SU-DHL-6 (cell line): ENCODE results near the gene VPS52.
A peak's percentile ranks its signal among the peaks of the same experiment; 100 is the strongest.

Source experiments
- H2AFZ ChIP-seq: fragments of 200-600 bp; sonication (generic); 2 replicates; pipeline ENCODE4 v1.6.1; 2014; ENCODE audit warnings: low read depth, mild to moderate bottlenecking, moderate library complexity, mixed read lengths, antibody characterized with exemption, low read length; ENCODE audit not compliant: severe bottlenecking
- H3F3A ChIP-seq: fragments of 200-600 bp; shearing (Covaris generic); 2 replicates; pipeline ENCODE4 v1.6.0; 2016; ENCODE audit warnings: antibody characterized with exemption, mild to moderate bottlenecking; ENCODE audit not compliant: insufficient read depth
- H3K27ac ChIP-seq: fragments of 200-600 bp; sonication (generic); 2 replicates; pipeline ENCODE4 v1.5.1; 2016; ENCODE audit warnings: low read depth, mild to moderate bottlenecking, low read length, moderate library complexity, mixed read lengths
- H3K27me3 ChIP-seq: fragments of 200-600 bp; sonication (generic), shearing (Covaris generic); 2 replicates; pipeline ENCODE4 v1.6.0; 2014; ENCODE audit warnings: mild to moderate bottlenecking, low read length
- H3K36me3 ChIP-seq: fragments of 200-600 bp; sonication (generic); 2 replicates; pipeline ENCODE4 v1.6.1; 2014; ENCODE audit warnings: mild to moderate bottlenecking, low read length, mixed read lengths
- H3K4me2 ChIP-seq: fragments of 300-600, 200-600 bp; shearing (Covaris generic), sonication (generic); 2 replicates; pipeline ENCODE4 v1.6.0; 2014; ENCODE audit warnings: low read length, low read depth, mild to moderate bottlenecking; ENCODE audit not compliant: poor library complexity, severe bottlenecking
- H3K4me3 ChIP-seq: fragments of 200-600 bp; sonication (generic); 2 replicates; pipeline ENCODE4 v1.5.1; 2014; ENCODE audit warnings: antibody characterized with exemption, low read length, mild to moderate bottlenecking, mixed read lengths; ENCODE audit not compliant: insufficient read depth, poor library complexity, severe bottlenecking
- H3K79me2 ChIP-seq: fragments of 200-600 bp; sonication (generic); 2 replicates; pipeline ENCODE4 v1.6.1; 2014; ENCODE audit warnings: mild to moderate bottlenecking, low read length, moderate library complexity; ENCODE audit not compliant: insufficient read depth
- H3K9ac ChIP-seq: fragments of 200-600 bp; sonication (generic); 2 replicates; pipeline ENCODE4 v1.7.0; 2014; ENCODE audit warnings: mild to moderate bottlenecking, low read length
- H3K9me2 ChIP-seq: fragments of 200-600 bp; sonication (generic); replicated peaks from 2 replicates; pipeline ENCODE4 v1.6.1; 2014; ENCODE audit warnings: low read length; ENCODE audit not compliant: insufficient read depth
- H3K9me3 ChIP-seq: fragments of 200-600 bp; sonication (generic); 2 replicates; pipeline ENCODE4 v1.6.1; 2014; ENCODE audit warnings: low read length, mixed read lengths; ENCODE audit not compliant: insufficient read depth
- H4K20me1 ChIP-seq: fragments of 200-600 bp; sonication (generic); 2 replicates; pipeline ENCODE4 v1.6.1; 2014; ENCODE audit warnings: low read depth, mild to moderate bottlenecking, antibody characterized with exemption, low read length, moderate library complexity, mixed read lengths
- EZH2phosphoT487 ChIP-seq: fragments of 200-600 bp; sonication (generic), shearing (Covaris generic); conservative IDR thresholded peaks from 2 replicates; pipeline ENCODE4 v1.6.1; 2018; ENCODE audit warnings: mild to moderate bottlenecking, antibody characterized with exemption, low read length, moderate library complexity, mixed read lengths
- TF ChIP-seq, protein P1 (sequence below): fragments of 200-600 bp; sonication (generic); IDR thresholded peaks from one replicate; pipeline ENCODE4 v1.5.1; 2017; ENCODE audit warnings: antibody characterized with exemption, mild to moderate bottlenecking, low read length, moderate library complexity; ENCODE audit not compliant: insufficient read depth, poor library complexity, severe bottlenecking

Gene VPS52

DNA sequence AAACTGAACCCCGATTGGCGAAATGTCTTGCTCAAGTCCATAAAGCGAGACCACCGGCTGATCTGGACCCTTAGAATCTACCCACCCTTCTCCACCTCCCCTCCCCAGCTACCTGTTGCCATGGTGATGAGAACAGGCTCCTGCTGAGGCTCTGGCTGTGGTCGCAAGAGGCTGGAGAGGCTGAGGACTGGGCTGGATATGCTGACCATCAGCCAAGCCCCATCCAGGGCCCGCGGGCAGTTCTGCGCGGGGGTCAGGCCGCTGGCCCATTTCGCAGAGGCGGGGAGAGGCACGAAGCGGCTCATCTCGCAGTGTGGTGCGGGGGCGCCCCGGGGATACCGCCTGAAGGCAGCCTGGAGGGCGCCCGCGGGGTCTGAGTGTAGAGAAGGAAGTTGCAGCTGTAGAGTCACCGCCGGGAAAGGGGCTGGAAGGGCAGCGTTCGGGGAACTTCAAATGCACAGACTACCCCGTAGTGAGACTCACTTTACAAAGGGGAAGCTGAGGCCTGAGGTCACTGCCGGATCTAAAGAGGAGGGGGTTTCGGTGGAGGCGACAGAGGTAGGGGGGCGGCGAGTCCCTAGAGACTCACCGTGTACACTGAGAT is 41.5 kb upstream of the VPS52 start:
- Histone ChIP-seq H3K9me3 (no peaks in the 10 kb centered on the region), H3K9ac (peak overlapping the region; percentile 89), H3K36me3 (peaks cover under 1% of the 10 kb centered on the region), H3K27me3 (no peaks in the 10 kb centered on the region), H3K9me2 (no peaks in the 10 kb centered on the region), H3K27ac (peak overlapping the region; percentile 94), H3K4me3 (peak overlapping the region; percentile 95), H2AFZ (peak overlapping the region; percentile 37), H3K4me2 (peak overlapping the region; percentile 97), H3F3A (peaks cover 53% of the 10 kb centered on the region), H4K20me1 (no peaks in the 10 kb centered on the region), H3K79me2 (peaks cover 43% of the 10 kb centered on the region)
- TF ChIP-seq, protein P1, sequence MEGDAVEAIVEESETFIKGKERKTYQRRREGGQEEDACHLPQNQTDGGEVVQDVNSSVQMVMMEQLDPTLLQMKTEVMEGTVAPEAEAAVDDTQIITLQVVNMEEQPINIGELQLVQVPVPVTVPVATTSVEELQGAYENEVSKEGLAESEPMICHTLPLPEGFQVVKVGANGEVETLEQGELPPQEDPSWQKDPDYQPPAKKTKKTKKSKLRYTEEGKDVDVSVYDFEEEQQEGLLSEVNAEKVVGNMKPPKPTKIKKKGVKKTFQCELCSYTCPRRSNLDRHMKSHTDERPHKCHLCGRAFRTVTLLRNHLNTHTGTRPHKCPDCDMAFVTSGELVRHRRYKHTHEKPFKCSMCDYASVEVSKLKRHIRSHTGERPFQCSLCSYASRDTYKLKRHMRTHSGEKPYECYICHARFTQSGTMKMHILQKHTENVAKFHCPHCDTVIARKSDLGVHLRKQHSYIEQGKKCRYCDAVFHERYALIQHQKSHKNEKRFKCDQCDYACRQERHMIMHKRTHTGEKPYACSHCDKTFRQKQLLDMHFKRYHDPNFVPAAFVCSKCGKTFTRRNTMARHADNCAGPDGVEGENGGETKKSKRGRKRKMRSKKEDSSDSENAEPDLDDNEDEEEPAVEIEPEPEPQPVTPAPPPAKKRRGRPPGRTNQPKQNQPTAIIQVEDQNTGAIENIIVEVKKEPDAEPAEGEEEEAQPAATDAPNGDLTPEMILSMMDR = no peak
- TF ChIP-seq EZH2phosphoT487 = no peak

DNA sequence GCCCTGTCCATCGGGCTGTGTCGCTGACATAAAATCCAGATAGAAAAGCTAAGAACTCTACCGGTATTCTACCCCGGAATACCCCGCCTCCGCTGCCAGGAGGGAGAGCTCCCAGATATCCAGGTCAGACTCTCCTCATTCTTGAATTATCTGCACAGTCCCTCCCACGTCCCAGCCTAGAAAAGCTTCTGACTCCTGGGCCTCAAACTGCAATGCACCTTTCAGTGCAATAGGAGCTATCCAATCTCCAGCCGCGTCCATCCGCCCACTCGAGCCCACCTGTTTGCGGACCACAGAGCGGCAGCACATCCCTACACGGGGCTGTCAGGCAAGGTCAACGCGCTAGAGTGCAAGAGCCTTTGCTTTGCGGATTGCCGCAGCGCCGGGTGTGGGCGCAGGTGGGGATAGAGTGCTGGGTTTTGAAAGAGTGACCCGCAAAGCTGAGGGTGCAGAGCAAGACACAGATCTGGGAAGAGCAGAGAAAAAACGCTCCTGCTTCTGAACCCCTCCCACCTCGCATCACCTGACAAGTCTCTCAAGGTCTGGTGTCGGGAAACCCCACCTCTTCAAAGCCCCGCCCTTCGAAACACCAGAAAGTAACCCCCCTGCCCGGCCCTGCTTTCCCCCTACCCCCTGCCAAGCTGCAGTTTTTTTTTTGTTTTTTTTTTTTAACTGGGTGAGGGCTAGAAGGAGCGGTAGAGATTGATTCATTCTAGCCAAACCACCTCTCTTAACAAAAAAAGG is 40.9 kb upstream of the VPS52 start:
- Histone ChIP-seq H3K9me2 (no peaks in the 10 kb centered on the region), H3K27me3 (no peaks in the 10 kb centered on the region), H3K36me3 (peaks cover 2% of the 10 kb centered on the region; the same call in 1 of the 2 replicates), H3K4me2 (peak overlapping the region; percentile 97), H3F3A (peaks cover 50% of the 10 kb centered on the region), H3K27ac (peak overlapping the region; percentile 94), H3K4me3 (peak overlapping the region; percentile 95), H2AFZ (peak overlapping the region; percentile 37), H3K9me3 (no peaks in the 10 kb centered on the region), H3K9ac (peak overlapping the region; percentile 89), H3K79me2 (peaks cover 50% of the 10 kb centered on the region), H4K20me1 (no peaks in the 10 kb centered on the region)
- TF ChIP-seq, protein P1 = peak; percentile 21
- TF ChIP-seq EZH2phosphoT487 = no peak

DNA sequence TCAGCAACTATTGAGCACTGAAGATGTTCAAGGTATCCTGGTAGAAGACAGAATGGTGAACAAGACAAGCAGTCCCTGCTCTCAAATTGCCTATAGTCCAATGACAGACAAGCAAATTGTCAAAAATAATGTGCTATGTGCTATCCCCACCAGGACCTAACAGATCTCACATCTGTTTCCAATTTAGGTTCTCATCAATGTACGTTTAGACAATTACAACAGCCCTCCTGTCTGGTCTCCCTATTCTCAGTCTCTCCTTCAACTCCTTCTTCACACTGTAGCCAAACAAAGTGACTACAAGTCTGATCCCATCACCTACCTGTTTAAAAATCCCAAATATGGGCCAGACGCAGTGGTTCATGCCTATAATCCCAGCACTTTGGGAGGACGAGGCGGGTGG is 34.7 kb upstream of the VPS52 start:
- no peaks in the 10 kb centered on the region for H4K20me1 ChIP-seq
- no peak overlapping the region for H2AFZ ChIP-seq
- no peak for TF ChIP-seq EZH2phosphoT487
- TF ChIP-seq, protein P1 = no peak
- no peak overlapping the region for H3K9ac ChIP-seq
- H3K27me3 ChIP-seq = no peaks in the 10 kb centered on the region
- no peak overlapping the region for H3K27ac ChIP-seq
- H3K4me3 ChIP-seq = no peak overlapping the region
- H3K4me2 ChIP-seq = no peak overlapping the region
- peaks cover 20% of the 10 kb centered on the region for H3F3A ChIP-seq
- H3K9me2 ChIP-seq = no peaks in the 10 kb centered on the region
- no peaks in the 10 kb centered on the region for H3K9me3 ChIP-seq
- H3K36me3 ChIP-seq = peaks cover 11% of the 10 kb centered on the region; the same call in 1 of the 2 replicates
- H3K79me2 ChIP-seq = peaks cover 55% of the 10 kb centered on the region
